Measurements from ENCODE around the gene VTI1A. TPM values are rescaled to one million over a fixed set of nuclear protein-coding genes. Genes with fewer than 3 reads are reported as not detected.

VTI1A gene
- total and polyA plus RNA-seq, 2 of the 4 experiments (the other 2 are of a cell fraction), result 9.7 to 24.9 TPM

DNA sequence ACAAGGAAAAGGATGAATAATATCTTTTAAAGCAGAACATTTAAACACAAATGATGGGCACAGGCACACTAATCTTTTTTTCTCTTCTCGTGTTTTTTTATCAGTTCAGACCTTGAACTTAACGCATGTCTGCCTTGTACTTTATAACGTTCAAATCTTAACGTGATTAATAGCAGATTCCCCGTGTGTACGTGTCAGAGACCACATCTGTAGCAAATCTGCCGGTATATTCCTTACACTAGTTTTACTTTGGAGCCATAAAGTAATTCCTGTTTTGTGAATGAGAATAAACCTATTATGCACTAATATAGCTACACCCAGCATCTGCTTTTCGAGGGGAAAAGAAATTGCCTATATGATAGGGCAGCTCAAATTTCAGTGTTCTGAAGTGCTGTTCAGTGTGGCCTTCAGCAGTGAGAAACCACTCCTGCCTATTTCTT, 337.0 kb downstream of the VTI1A start:
- Histone ChIP-seq H4K91ac (ENCODE audit: insufficient read depth, low read depth, low read length) (no peak overlapping the region), H2AK9ac (replicated peaks; ENCODE audit: low read depth, low read length, poor library complexity) (no peak overlapping the region), H3K4me1 (ENCODE audit: control insufficient read depth, insufficient read depth, low read length) (no peaks in the 10 kb centered on the region), H3K79me1 (ENCODE audit: low read depth in 1 of 2, low read length in 2 of 2) (no peaks in the 10 kb centered on the region), H2AFZ (replicated peaks; ENCODE audit: low read length, poor library complexity) (no peak overlapping the region), H3K14ac (replicated peaks; ENCODE audit: low read depth, low read length) (no peak overlapping the region), H4K8ac (ENCODE audit: low read depth in 2 of 2, low read length in 2 of 2) (no peak overlapping the region), H2BK15ac (ENCODE audit: low read depth, low read length) (no peak overlapping the region), H3K56ac (ENCODE audit: extremely low read depth, insufficient read depth, low read length) (no peak overlapping the region), H3K18ac (ENCODE audit: low read depth, low read length) (no peak overlapping the region), H3K4me2 (ENCODE audit: low read depth, low read length) (no peak overlapping the region), H3K36me3 (ENCODE audit: control insufficient read depth, insufficient read depth, low read length) (no peaks in the 10 kb centered on the region), H3K4ac (ENCODE audit: low read depth, low read length) (no peak overlapping the region), H3K27me3 (ENCODE audit: control insufficient read depth, insufficient read depth, low read length) (no peaks in the 10 kb centered on the region), H3K27ac (ENCODE audit: insufficient read depth, low read length) (no peak overlapping the region), H3K9ac (ENCODE audit: low read depth, low read length) (no peak overlapping the region), H2AK5ac (ENCODE audit: low read depth, low read length) (no peak overlapping the region), H2BK5ac (ENCODE audit: low read depth, low read length, poor library complexity, severe bottlenecking) (no peak overlapping the region), H2BK120ac (ENCODE audit: low read depth, low read length) (no peak overlapping the region), H2BK20ac (ENCODE audit: low read depth, low read length) (no peak overlapping the region), H3K23ac (ENCODE audit: low read depth, low read length) (no peak overlapping the region), H3K9me3 (ENCODE audit: control insufficient read depth, insufficient read depth, low read length) (no peaks in the 10 kb centered on the region), H3K4me3 (ENCODE audit: insufficient read depth, low read depth, low read length) (no peak overlapping the region), H4K5ac (ENCODE audit: low read depth, low read length) (no peak overlapping the region), H3K9me1 (ENCODE audit: insufficient read depth, low read length) (no peaks in the 10 kb centered on the region), H4K20me1 (ENCODE audit: insufficient read depth, low read length) (no peaks in the 10 kb centered on the region)
- TF ChIP-seq MXI1 (IDR thresholded peaks at IDR 0.05; ENCODE audit: borderline replicate concordance, low read depth, low read length), result no peak
- no peak for TF ChIP-seq CHD1 (IDR thresholded peaks at IDR 0.05; ENCODE audit: low read depth, low read length)
- TF ChIP-seq RFX5 (IDR thresholded peaks at IDR 0.05; ENCODE audit: low read depth, low read length), result no peak
- TF ChIP-seq NFE2L2 (IDR thresholded peaks at IDR 0.05; ENCODE audit: low read depth, low read length), result no peak
- TF ChIP-seq BHLHE40 (IDR thresholded peaks at IDR 0.05; ENCODE audit: low read depth, low read length), result no peak
- no peak for TF ChIP-seq MAFK (IDR thresholded peaks at IDR 0.05; ENCODE audit: low read depth, low read length)
- no peak for TF ChIP-seq POLR2A (IDR thresholded peaks at IDR 0.05; ENCODE audit: low read depth, low read length)
- no peak for TF ChIP-seq MAZ (IDR thresholded peaks at IDR 0.05; ENCODE audit: borderline replicate concordance, low read depth, low read length)
- no peak for TF ChIP-seq SMC3 (IDR thresholded peaks at IDR 0.05; ENCODE audit: low read depth, low read length)
- no peak for TF ChIP-seq FOS (IDR thresholded peaks at IDR 0.05; ENCODE audit: low read depth, low read length)
- no peak for TF ChIP-seq CEBPB (IDR thresholded peaks at IDR 0.05; ENCODE audit: low read depth, low read length)
- TF ChIP-seq RAD21 (IDR thresholded peaks at IDR 0.05; ENCODE audit: low read length), result no peak
- no peak for TF ChIP-seq RCOR1 (IDR thresholded peaks at IDR 0.05; ENCODE audit: insufficient replicate concordance, low read length)
- WGBS, 2 experiments (ENCODE audit: extremely low coverage in 2 of 2, insufficient read length in 1 of 2), result 81% methylated on average over 2 of the region's 8 CpGs; no CpG with 5 or more reads in 1 of the 2 experiments
- intact Hi-C loops (cut with micrococcal nuclease), result no loop called here
- POLR2A ChIA-PET (ENCODE audit: unreplicated experiment), result no interaction called here
- dilution Hi-C loops (cut with HindIII; ENCODE audit: low sequenced_read_pairs, unreplicated experiment), result no loop called here
- DNase-seq (no peak), ATAC-seq (ENCODE audit: low read depth) (no peak)
- in situ Hi-C loops (cut with MboI; ENCODE audit: low sequenced_read_pairs), result no loop called here
- BruUV-seq (replicated peaks), result no TSS peak
- CTCF ChIA-PET, result no interaction called here

Measured in IMR-90 (cell line).